HUES6 (cell line): Measurements from ENCODE around the gene SCN3B.

ENCODE experiments used
- H3K27ac ChIP-seq: 2 replicates; pipeline ENCODE4 v1.7.0; 2013; ENCODE audit warnings: low read depth, mild to moderate bottlenecking, low read length, inconsistent platforms
- H3K27me3 ChIP-seq: 2 replicates; pipeline ENCODE4 v1.6.1; 2013; ENCODE audit warnings: low read length; ENCODE audit not compliant: control insufficient read depth, insufficient read depth
- H3K36me3 ChIP-seq: 2 replicates; pipeline ENCODE4 v1.6.1; 2013; ENCODE audit warnings: low read length; ENCODE audit not compliant: control insufficient read depth, insufficient read depth
- H3K4me1 ChIP-seq: 2 replicates; pipeline ENCODE4 v1.6.1; 2013; ENCODE audit warnings: low read length; ENCODE audit not compliant: control insufficient read depth, insufficient read depth
- H3K4me3 ChIP-seq: 2 replicates; pipeline ENCODE4 v1.5.1; 2013; ENCODE audit warnings: low read depth, low read length
- H3K9ac ChIP-seq: one replicate; pipeline ENCODE4 v1.6.1; 2013; ENCODE audit warnings: mild to moderate bottlenecking, low read length
- H3K9me3 ChIP-seq: 2 replicates; pipeline ENCODE4 v1.6.1; 2013; ENCODE audit warnings: low read depth, low read length; ENCODE audit not compliant: control insufficient read depth, insufficient read depth

The SCN3B gene

GRCh38 chr11:123630126-123630608 is 24.3 kb downstream of the SCN3B start:
- no peak overlapping the region for H3K27ac ChIP-seq
- H3K36me3 ChIP-seq = peaks cover 4% of the 10 kb centered on the region; the same call in 1 of the 2 replicates
- no peak overlapping the region for H3K9ac ChIP-seq
- no peaks in the 10 kb centered on the region for H3K4me1 ChIP-seq
- H3K9me3 ChIP-seq = no peaks in the 10 kb centered on the region
- no peak overlapping the region for H3K4me3 ChIP-seq
- H3K27me3 ChIP-seq = no peaks in the 10 kb centered on the region

DNA sequence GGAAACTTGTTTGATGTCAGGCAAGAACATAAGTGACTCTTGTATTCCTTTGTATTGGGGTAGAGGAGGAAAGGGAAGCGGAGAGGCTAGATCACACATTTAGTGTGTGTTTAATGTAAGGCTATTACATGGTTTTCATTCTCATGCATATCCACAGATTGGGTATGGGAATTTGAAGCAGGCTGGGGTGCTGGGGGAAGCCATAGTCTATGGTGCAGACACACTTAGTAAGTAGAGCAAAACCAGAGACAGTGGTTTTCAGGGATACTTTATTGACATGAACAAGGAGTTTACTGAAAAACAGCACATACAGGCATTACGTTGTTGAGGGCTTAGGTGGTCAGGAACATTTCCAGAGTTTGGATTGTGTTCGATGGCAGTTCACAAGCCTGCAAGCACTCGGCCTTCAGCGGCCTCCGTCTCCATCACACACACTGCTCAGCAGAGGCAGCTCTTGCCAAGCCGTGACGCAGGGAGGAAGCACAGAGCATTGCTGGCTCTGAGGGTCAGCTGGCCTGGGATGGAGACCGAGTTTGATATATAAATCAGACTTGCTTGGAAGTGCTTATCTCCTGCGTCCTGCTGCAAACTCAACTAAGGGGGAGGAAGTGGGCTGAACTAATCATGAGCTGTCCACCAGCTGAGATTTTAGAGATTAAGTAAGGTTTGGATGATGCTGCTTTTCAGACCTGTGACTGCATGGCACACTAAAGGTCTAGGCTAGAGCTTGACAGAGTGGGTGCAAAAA is 25.3 kb downstream of the SCN3B start:
- H3K4me3 ChIP-seq = no peak overlapping the region

GRCh38 chr11:123624974-123625373 is 29.4 kb downstream of the SCN3B start:
- Histone ChIP-seq H3K4me1 (no peaks in the 10 kb centered on the region), H3K36me3 (peaks cover 17% of the 10 kb centered on the region; the same call in 1 of the 2 replicates), H3K9me3 (no peaks in the 10 kb centered on the region), H3K4me3 (no peak overlapping the region), H3K27ac (no peak overlapping the region), H3K9ac (no peak overlapping the region), H3K27me3 (no peaks in the 10 kb centered on the region)

More for the DNA sequence above, 25.3 kb downstream of the SCN3B start:
- Histone ChIP-seq H3K9me3 (no peaks in the 10 kb centered on the region), H3K4me1 (no peaks in the 10 kb centered on the region), H3K9ac (no peak overlapping the region), H3K27me3 (no peaks in the 10 kb centered on the region), H3K36me3 (peaks cover 6% of the 10 kb centered on the region; the same call in 1 of the 2 replicates), H3K27ac (no peak overlapping the region)

DNA sequence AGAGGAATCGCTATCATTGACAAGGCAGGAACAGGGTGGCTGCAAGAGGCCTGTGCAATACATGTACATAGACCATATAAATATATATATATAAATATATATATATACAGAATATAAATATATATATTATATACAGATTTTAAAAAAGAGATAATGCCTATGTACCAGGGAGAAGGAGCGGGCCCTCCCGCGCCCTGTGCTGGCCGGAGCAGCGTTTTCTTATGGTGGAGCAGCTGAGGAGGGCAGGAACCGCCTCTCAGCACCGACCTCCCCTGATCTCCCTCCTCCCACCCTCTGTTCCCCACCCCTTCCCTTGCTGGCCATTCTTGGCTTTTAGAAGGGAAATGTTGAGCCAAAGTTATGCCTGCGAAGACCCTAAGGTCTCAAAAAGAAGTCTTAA is 31.8 kb downstream of the SCN3B start:
- H3K9ac ChIP-seq = no peak overlapping the region
- peaks cover 21% of the 10 kb centered on the region; the same call in 1 of the 2 replicates for H3K36me3 ChIP-seq
- no peaks in the 10 kb centered on the region for H3K4me1 ChIP-seq
- H3K9me3 ChIP-seq = no peaks in the 10 kb centered on the region
- no peak overlapping the region for H3K27ac ChIP-seq
- H3K27me3 ChIP-seq = no peaks in the 10 kb centered on the region
- no peak overlapping the region for H3K4me3 ChIP-seq

DNA sequence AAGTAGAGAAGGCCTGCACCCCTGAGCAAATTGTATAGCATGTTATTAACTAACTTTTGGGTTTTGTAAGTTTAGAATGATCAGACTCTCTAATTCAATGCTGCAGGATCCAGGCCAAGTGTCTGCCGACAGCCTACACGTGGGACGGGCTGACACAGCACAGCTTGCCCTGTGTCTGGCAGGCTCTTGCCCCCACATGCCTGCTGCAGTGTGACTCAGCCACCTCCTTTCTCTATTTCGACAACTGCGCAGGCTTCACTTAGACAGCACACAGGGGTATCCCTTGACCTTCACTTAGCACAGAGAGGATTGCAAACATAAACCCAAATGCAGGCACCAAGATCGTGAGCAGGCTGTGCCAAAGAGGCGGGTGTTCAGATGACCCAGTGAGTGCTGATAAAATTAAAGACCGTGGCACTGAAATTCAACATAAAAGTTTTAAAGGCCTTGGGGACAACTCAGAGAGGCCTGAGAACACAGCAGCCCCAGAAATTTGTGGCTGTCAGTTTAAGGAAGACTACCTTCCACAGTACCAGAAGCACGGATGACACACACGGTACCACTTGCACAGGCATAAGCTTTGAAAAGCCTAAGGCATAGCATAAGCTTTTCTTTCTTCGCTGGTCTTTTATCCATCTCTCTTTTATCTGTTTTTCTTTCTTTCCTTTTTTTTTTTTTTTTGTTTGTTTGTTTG is 37.8 kb downstream of the SCN3B start:
- Histone ChIP-seq H3K36me3 (peaks cover 38% of the 10 kb centered on the region), H3K27ac (no peak overlapping the region), H3K9me3 (no peaks in the 10 kb centered on the region), H3K4me3 (no peak overlapping the region), H3K9ac (no peak overlapping the region), H3K27me3 (no peaks in the 10 kb centered on the region), H3K4me1 (no peaks in the 10 kb centered on the region)

DNA sequence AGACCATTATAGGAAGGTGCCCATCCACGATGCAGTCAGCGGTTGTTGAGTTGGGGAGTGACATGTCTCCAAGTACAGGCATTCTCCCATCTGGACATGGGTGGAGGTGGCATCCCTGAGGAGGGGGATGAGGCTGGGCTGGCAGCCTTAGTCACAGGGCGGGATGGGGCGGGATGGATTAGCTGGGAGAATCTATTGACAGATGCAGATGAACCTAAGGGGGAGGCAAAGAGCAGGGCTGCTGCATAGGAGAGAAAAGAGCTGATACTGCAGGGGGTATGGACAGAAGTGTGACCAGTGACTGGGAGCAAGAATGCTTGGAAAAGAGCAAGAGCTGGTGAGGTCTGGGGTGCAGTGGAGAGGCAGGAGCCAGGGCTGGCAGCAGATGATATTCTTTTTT is 42.7 kb downstream of the SCN3B start:
- no peaks in the 10 kb centered on the region for H3K27me3 ChIP-seq
- no peak overlapping the region for H3K27ac ChIP-seq
- H3K9me3 ChIP-seq = no peaks in the 10 kb centered on the region
- peaks cover 63% of the 10 kb centered on the region for H3K36me3 ChIP-seq
- H3K4me1 ChIP-seq = no peaks in the 10 kb centered on the region
- no peak overlapping the region for H3K4me3 ChIP-seq
- H3K9ac ChIP-seq = no peak overlapping the region

DNA sequence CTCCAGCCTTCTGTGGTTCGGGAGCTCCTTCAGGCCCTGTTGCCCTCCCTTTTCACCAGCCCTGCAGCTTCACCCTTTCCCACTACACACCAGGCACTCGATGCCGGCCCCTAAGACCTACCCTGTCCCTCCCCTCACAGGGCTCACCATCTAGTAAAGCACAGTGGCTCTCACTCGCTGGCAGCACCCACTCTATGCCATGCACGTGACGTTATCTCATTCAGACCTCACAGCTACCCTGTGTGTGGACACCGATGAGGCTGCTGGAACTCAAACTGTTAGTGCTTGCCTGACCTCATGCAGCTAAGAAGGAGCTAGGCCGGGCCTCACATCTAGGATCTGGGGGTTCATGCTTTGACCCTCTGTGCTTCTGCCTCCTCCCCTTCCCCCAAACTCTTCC is 45.5 kb downstream of the SCN3B start:
- no peak overlapping the region for H3K4me3 ChIP-seq
- no peak overlapping the region for H3K9ac ChIP-seq
- H3K27me3 ChIP-seq = no peaks in the 10 kb centered on the region
- H3K4me1 ChIP-seq = no peaks in the 10 kb centered on the region
- H3K36me3 ChIP-seq = peaks cover 60% of the 10 kb centered on the region
- H3K27ac ChIP-seq = no peak overlapping the region
- H3K9me3 ChIP-seq = no peaks in the 10 kb centered on the region

- Histone ChIP-seq H3K9me3 (no peaks in the 10 kb centered on the region), H3K4me1 (no peaks in the 10 kb centered on the region), H3K27ac (no peak overlapping the region), H3K9ac (no peak overlapping the region), H3K4me3 (no peak overlapping the region), H3K36me3 (peaks cover 54% of the 10 kb centered on the region), H3K27me3 (no peaks in the 10 kb centered on the region)
Measured at GRCh38 chr11:123608371-123608770, 46.1 kb downstream of the SCN3B start.

DNA sequence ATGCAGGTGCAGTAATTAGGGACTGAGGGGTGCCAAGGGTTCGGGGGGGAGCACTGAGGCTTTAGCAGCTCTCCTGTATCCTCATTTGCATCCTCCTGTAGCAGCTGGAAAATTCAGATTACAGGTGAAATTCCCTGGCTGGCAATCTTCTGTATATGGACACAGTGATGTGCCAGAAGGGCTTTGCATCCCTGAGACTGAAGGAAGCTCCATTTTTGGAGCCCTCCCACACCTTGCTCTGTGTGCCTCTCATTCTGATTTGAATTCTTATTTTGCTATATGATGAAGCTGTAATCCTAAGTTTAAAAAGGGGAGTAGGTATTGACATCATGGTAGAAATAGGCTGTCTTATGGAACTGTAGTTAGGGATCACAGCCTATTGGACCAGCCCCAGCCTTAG is 46.6 kb downstream of the SCN3B start:
- H3K4me1 ChIP-seq = no peaks in the 10 kb centered on the region

DNA sequence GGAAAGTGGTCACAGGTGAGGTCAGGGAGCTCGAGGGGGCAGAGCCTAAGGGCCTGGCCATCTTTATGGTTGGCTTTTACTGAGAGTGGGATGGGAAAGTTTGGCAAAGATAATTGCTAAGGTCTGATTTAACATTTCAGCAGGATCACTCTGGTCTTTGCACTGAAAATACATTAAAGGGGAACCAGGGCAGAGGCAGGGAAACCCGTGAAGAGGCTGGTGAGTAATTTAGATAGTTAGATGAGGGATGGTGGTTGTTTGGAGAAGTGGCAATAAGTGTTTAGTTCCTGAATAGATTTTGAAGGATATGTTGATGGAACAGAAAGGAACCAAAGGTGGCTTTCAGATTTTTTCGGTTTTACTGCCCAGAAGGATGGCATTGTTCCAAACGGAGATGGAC is 50.8 kb downstream of the SCN3B start:
- Histone ChIP-seq H3K36me3 (peaks cover 33% of the 10 kb centered on the region), H3K4me3 (no peak overlapping the region), H3K27me3 (no peaks in the 10 kb centered on the region), H3K4me1 (no peaks in the 10 kb centered on the region), H3K27ac (no peak overlapping the region), H3K9ac (no peak overlapping the region), H3K9me3 (no peaks in the 10 kb centered on the region)

More for the DNA sequence above, 46.6 kb downstream of the SCN3B start:
- Histone ChIP-seq H3K36me3 (peaks cover 53% of the 10 kb centered on the region), H3K27me3 (no peaks in the 10 kb centered on the region), H3K27ac (no peak overlapping the region), H3K9ac (no peak overlapping the region), H3K4me3 (no peak overlapping the region), H3K9me3 (no peaks in the 10 kb centered on the region)

GRCh38 chr11:123601743-123602142 is 52.7 kb downstream of the SCN3B start:
- peaks cover 25% of the 10 kb centered on the region for H3K36me3 ChIP-seq

More at GRCh38 chr11:123601743-123602142, 52.7 kb downstream of the SCN3B start:
- no peak overlapping the region for H3K27ac ChIP-seq
- no peaks in the 10 kb centered on the region for H3K27me3 ChIP-seq
- H3K4me1 ChIP-seq = no peaks in the 10 kb centered on the region
- no peak overlapping the region for H3K9ac ChIP-seq
- no peak overlapping the region for H3K4me3 ChIP-seq
- no peaks in the 10 kb centered on the region for H3K9me3 ChIP-seq
